GM21360 (cell line): ENCODE measurements around the gene CNTNAP2.
"Not testable (repeated sequence)": the region's sequence is repeated elsewhere in the genome, so short reads cannot be mapped to it uniquely, and the experiment has no call there.

ENCODE experiments used
- ATAC-seq: cut with Tn5 transposase; IDR thresholded peaks from one replicate; pipeline ENCODE4 v1.9.1; 2021; ENCODE audit warnings: mild to moderate bottlenecking, moderate library complexity; ENCODE audit not compliant: unreplicated experiment

The CNTNAP2 gene

DNA sequence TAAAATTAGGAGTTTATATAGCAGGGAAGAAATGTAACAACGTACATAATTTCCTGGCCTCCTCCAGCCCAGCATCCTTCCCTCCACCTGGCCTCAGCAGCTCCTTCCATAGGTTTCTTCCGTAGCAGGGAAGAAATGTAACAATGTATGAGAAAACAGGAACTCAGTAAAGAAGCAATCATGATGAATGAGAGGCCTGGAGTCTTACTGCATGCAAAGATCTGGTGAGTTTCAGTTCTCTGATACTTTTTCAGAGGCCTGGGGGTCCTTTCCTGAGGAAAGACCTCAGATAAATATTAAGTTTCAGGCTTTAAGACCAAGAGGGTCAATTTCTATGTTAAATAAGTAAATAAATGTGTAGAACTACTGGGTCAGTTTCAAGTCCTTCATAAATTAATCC, 2318.3 kb downstream of the CNTNAP2 start:
- no peak for ATAC-seq

DNA sequence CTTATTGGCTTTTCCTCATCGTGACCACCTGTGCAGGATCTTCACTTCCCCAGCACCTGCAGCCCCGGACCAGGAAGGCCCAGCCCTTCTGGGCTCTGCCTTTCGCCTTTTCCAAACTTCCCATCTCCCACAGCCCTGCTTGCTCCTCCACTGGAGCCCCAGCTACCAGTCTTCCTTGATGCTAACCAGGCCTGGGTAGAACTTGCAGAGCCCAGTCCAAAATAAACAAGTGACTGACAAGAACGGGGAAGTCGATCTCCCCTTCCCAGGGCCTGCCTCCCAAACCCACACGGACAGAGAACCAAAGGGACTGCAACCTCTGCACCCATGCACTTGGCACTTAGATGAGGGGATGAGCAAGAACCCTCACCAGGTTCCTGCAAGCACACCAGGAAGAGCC, 2319.1 kb downstream of the CNTNAP2 start:
- no peak for ATAC-seq

- no peak for ATAC-seq
These were observed 2319.5 kb downstream of the CNTNAP2 start for GRCh38 chr7:148436135-148436534.

- no peak for ATAC-seq
These were observed 2320.0 kb downstream of the CNTNAP2 start for GRCh38 chr7:148436571-148436970.

GRCh38 chr7:148437043-148437442, 2320.4 kb downstream of the CNTNAP2 start:
- no peak for ATAC-seq

GRCh38 chr7:148442141-148442655, 2325.6 kb downstream of the CNTNAP2 start:
- no peak for ATAC-seq

DNA sequence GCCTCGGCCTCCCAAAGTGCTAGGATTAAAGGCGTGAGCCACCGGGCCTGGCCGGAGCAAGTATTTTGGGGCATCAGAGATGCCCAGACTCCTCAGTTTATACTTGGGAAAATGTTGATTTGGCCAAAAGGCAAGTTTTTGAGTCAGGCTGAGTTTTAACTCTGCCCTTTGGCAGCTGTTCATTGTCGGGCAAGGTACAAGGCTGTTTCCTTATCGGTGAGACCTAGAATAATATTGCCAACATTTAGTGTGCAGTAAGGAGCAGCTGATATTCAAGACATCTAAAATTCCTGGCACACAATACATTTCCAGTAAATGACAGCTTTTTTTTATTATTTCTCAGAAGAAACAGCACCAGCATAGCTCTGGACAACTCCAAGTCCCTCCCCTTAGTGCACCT, 2326.3 kb downstream of the CNTNAP2 start:
- no peak for ATAC-seq

GRCh38 chr7:148445260-148446044, 2328.9 kb downstream of the CNTNAP2 start:
- ATAC-seq, result no peak

DNA sequence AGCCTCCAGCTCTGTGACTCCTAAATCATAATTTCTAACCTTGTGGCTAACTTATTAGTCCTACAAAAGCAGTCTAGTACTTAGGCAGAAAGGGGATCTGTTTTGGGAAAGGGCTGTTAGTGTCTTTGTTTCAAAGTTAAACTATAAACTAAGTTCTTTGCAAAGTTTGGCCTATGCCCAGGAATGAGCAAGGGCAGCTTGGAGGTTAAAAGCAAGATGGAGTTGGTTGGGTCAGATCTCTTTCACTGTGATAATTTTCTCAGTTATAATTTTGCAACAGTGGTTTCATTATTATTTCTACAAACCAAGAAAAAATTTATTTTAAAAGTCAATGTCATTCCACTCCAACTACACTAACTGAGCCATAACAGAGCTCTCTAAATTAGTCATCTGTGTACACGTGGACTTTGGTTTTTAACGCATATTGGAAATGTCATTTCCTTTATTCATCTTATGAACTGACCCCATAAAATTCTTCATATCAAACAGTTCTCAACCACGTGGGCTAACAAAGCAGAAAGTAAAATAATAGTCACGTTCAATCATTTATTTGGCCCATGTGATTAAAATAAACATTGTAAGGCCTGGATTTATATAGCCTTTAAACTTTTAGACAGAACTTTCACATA, 2330.7 kb downstream of the CNTNAP2 start:
- peak; percentile 94 for ATAC-seq

DNA sequence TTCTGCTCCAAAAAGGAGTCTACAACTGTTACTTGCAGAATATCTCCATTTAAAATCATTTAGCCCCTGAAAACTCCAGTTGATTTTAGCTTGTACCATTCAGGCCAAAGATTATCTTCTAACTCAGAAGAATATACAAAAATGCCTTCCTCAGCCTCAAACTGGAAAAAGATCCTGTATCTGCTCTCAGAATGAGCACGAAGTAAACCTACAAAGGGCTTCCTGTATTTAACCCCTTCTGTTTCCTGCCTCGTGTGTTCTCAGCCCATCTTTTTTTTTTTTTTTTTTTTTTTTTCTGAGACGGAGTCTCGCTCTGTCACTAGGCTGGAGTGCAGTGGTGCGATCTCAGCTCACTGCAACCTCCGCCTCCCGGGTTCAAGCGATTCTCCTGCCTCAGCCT, 2334.9 kb downstream of the CNTNAP2 start:
- ATAC-seq, result not testable (repeated sequence)

GRCh38 chr7:148456351-148456750, 2339.8 kb downstream of the CNTNAP2 start:
- no peak for ATAC-seq

DNA sequence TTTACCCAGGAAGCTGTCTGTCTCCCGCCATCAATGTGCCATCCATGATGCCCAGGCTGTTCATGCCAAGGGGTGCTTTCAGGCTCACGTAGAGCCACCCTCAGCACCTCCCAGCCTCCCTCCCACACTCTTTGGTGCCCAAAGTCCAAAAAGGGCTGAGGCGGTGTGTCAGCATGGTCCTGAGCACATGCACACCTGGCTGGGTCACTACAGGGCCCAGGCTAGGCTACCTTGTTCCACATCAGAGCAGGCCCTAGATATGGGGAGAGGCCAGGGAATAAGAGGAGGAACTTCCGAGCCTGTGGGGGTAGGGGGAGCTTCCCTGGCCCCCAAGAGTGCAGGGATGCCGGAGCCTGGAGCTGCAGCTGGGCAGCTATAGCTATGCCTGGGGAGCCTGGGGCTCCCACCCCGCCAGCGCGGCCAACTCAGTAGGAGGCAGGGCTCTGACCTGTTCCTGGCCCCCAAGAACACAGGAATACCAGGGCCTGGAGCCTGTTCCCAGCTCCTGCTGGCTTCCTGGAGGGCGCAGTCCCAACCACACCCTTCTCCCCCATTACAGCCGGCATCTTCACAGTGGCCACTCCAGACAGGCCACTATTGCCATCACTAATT, 2340.8 kb downstream of the CNTNAP2 start:
- ATAC-seq, result no peak

DNA sequence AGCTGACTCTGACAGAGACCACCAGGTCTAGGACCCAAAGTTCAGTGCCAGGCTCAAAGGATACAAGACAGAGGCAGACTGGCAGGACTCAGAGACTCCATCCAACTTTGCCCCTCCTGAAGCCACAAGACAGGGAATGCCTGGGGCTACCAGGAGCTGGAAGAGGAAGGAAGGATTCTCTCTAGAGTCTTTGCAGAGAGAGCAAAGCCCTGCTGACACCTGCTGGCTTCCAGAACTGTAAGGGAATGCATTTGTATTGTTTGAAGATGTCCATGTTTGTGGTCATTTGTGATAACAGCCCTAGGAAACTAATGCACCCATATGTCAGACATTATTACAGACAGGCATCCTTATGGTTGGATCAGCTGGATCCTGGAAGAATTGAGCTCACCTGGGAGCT, 2341.7 kb downstream of the CNTNAP2 start:
- no peak for ATAC-seq

- no peak for ATAC-seq
These were observed 2345.0 kb downstream of the CNTNAP2 start for GRCh38 chr7:148461392-148462179.

- ATAC-seq, result not testable (repeated sequence)
These were observed 2346.2 kb downstream of the CNTNAP2 start for GRCh38 chr7:148462774-148463173.

DNA sequence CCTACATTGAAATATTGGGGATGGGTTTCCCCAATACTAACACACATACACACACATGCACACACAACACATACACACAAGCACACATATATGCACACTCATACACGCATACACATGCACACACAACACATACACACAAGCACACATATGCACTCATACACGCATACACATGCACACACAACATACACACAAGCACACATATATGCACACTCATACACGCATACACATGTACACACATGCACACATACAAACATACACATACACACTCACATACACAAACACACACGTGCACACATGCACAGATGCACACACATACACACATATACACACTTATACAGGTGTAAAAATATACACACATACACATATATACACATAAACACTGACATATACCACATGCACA, 2346.6 kb downstream of the CNTNAP2 start:
- ATAC-seq, result no peak

DNA sequence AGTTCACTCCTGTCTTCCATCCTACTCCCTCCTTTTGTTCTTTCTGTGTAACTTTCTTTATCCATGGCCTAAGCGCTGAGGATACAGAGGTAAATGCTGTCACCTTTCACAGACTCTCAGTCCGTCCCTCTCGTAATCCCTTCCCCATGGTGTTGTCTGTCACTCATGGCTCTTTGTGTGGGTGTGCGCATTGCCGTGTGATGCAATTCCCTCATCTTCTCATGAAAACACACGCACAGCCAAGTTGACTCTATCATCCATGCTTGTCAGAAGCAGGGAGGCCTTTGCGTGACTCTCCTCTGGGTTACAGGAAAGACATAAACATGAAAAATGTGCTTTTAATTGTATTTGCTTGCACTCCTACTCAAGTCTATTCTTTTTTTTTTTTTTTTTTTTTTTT, 2348.3 kb downstream of the CNTNAP2 start:
- ATAC-seq, result no peak

DNA sequence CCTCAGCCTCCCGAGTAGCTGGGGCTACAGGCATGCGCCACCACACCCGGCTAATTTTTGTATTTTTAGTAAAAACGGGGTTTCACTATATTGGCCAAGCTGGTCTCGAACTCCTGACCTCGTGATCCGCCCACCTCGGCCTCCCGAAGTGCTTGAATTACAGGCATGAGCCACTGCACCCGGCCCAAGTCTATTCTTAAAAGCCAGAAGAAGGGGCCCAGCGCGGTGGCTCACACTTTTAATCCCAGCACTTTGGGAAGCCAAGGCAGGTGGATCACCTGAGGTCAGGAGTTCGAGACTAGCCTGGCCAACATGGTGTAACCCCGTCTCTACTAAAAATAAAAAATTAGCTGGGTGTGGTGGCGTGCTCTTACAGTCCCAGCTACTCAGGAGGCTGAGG, 2348.8 kb downstream of the CNTNAP2 start:
- not testable (repeated sequence) for ATAC-seq

- no peak for ATAC-seq
These were observed 2349.5 kb downstream of the CNTNAP2 start for GRCh38 chr7:148466120-148466519.

DNA sequence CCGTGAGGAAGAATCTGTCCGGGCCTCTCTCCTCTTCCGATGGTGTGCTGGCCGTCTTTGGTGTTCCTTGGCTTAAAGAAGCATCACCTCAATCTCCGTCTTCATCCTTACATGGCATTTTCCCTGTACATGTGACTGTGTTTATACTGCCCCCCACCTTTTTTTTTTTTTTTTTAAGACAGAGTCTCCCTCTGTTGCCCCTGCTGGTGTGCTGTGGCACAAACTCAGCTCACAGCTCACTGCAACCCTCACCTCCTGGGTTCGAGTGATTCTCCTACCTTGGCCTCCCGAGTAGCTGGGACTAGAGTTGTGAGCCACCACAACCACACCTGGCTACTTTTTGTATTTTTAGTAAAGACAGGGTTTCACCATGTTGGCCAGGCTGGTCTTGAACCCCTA, 2352.1 kb downstream of the CNTNAP2 start:
- no peak for ATAC-seq
